ENCODE results near the gene HDGF.

Gene HDGF

DNA sequence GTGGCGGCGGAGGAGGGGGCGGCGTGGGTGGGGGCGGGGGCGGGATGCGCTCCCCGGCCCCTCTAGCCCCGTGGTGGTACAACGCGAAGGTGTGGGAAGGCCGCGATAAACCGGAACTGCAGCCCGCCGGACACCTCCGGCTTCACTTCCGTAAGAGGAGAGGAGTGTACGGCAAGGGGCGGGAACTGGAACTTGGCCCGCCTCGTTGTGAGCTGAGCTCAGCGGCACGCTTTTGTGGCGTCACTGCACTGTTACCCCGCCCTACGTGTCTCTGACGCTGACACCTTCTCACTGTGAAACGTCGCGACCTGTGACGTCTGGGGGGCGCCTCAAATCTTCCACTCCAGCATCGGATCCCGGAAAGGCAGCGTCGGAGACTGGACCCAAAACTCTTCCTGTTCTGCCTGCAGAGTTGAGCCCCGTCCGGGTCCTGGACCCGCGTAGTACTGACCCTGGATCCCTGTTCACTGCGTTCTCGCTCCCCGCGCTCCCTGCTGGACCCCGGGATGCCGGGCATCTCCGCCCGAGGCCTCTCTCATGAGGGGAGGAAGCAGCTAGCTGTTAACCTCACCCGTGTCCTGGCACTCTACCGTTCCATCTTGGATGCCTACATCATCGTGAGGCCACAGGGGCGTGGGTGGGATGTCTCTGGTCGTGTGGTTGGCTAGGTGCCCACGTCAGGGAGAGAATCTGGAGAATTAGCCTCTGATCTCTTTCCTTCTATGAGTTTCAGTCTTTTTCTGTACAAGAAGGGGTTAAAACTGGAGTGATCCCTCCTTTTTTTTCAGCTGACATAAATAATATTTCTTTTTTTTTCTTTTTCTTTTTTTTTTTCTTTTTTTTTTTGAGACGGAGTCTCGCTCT is 22.6 kb downstream of the HDGF start, which contains the start of gene ISG20L2:
ISG20L2 (minus strand) TSS at position 168 of the 864 bp plus-strand sequence. CDS start 1,114 bp downstream, outside the sequence.
- peak; percentile 84 for DNase-seq (ENCODE audit: extremely low spot score, insufficient read length, low read depth)
- FAIRE-seq, result peak; percentile 92

DNA sequence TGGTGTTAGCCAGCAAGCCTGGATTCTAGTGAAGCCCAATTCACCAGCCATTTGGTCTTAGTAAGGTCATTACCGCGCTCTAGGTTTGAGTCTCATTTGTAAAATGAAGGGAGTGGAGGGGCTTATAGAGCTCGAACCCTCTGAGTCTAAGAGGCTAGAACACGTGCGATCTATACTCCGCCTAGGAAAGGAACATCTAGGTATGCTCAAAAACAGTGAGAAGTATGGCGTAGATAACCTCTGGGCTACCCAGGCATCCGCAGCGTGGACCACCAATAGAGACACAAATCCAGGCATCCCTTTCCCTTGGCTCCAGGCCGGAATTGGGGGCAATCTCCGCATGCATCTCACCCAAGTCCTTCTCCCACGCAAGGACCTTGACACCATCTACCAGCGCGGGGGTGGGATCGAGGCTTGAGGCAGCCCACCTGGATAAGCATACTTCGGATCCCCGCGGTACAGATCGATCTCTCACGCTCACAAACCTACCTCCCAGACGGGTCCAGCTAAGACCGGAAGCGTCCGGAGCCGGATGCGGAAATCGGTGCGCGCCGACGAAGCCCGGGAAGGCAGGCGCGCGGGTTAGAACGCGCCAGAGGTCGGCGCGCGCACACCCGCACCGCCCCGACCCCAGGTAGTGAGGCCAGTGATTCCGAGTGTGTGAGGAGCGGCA is 23.4 kb downstream of the HDGF start, which contains the start of gene METTL25B:
METTL25B (plus strand) TSS at position 544 of the 673 bp plus-strand sequence. CDS start 636 bp downstream, outside the sequence.
- DNase-seq (ENCODE audit: extremely low spot score, insufficient read length, low read depth), result peak; percentile 69
- peak; percentile 59 for FAIRE-seq

DNA sequence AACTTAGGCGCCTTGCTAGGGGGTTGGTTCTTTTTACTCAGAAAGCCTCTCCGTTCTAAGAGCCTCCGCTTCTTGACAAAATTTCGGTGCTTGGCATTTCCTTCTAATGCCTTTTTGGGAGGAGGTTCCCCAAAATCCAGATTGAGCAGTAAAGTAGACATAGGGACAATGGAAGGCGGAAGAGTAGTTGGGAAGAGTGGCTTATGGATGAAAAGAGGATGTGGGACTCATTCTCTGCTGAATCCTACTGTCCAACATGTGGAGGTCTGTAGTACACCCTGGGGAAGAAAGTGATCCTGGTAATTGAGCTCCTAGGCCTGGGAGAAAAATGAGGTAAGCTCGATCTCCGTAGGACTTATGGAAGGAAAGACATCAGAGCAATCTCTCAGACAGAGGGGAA is 24.0 kb downstream of the HDGF start:
- FAIRE-seq (no peak), DNase-seq (ENCODE audit: extremely low spot score, insufficient read length, low read depth) (no peak)

DNA sequence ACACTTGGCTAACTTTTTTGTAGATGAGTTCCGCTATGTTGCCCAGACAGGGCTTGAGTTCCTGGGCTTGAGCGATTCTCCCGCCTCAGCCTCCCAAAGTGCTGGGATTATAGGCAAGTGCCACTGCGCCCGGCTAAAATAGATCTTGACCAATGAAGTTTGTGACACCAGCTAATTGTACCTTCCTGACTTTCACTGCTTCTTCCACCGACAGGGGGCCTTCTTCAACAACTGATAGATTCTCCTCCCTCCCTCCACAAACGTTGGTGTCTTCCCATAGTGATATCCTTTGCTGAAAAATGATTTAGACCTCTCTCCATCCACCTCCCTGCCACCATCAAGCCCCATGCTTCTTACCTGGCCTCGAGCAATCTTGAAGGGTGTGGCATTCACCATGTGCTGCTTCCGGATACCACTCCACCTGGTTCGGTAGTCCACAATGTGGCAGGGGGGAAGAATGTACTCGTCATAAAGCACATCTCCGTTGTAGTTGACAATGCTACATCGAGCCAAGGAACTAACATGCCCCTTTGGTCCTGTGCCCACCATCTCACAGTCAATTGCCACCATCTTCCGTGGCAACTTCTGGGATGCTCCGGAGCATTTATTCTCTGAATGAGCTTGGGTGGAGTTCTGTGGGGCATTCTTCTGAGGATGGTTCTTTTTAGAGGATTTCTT is 24.8 kb downstream of the HDGF start:
- FAIRE-seq (peak; percentile 72), DNase-seq (ENCODE audit: extremely low spot score, insufficient read length, low read depth) (no peak)

DNA sequence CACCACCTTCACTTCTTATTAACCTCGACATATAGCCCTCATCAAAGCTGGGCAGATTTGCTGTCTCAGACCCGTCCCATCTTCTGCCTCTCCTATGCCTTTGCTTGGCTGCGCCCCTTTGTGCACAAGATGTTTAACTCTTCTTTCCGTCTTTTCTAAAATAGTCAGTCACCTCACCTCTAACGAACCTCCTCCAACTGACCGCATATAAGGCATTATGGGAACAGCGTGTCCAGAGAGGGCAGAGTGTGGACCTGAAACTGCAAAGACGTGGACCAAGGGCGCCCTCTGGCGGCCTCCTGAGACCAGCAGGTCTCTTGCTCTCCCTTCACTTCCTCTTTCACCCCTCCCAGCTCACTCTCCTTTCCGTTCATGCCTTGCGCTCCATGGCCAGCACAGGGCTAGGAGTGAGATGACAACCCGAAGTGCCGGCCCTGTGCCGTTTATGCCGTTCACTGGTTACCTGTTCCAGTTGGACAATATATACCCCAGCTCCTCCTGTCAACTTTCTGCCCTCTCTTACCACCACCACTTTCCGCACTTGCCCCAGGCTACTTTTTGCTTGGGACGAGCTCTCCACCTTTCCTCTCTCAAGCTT is 25.7 kb downstream of the HDGF start:
- peak; percentile 90 for FAIRE-seq

DNA sequence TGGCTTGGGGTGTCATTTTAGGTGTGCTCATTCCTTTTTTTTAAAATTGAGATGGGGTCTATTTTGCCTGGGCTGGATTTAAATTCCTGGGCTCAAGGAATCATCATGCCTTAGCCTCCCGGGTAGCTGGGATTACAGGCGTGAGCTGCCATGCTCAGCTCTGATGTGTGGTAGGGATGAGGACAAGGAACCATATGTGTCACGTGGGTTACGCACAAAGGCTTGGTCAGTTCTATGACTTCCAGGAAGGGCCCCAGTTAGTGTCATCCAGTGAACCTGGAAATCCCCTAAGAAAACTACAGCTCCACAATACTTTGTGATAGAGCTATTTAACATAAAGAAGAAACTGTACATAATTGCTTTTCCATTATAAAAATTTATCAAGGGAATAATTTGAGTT is 29.9 kb downstream of the HDGF start:
- no peak for DNase-seq (ENCODE audit: extremely low spot score, insufficient read length, low read depth)

More for the DNA sequence above, 25.7 kb downstream of the HDGF start:
- peak; percentile 51 for DNase-seq (ENCODE audit: extremely low spot score, insufficient read length, low read depth)

DNA sequence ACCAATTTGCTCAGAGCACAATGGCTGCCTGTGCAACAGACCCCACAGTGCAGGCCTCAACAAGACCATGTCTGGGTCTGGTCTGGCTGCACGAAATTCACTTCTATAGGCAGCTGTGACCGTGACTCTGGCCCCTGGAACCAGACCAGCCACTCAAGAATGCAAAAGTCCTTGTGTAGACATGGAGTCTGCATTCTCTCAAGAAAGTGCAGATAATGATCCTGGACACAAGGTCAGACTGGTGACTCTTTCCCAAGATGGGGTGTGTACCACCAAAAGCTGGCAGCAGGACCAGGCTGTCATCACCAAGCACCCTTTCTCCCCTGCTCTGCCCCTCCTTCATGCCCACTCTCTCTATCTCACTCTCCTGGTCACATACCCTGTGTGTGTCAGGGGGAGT is 30.3 kb downstream of the HDGF start:
- no peak for FAIRE-seq
- DNase-seq (ENCODE audit: extremely low spot score, insufficient read length, low read depth), result no peak

More for the DNA sequence above, 29.9 kb downstream of the HDGF start:
- no peak for FAIRE-seq

DNA sequence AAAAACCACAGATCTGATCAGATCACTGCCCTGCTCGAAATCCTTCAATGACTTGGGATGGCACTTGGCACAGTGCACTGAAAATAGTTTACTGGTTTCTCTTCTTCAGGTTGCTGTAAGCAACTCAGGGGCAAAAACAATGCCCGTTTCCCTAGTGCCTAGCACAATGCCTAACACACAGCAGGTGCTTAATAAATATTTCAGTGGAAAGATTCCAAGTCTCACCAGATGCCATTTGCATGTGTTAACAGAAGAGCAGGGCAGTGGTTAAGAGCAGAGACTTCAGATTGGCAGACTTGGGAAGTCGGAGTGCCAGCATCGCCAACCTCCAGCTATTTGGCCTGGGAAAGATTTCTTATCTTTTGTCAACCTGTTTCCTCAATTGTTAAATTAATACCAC is 34.1 kb downstream of the HDGF start:
- FAIRE-seq (no peak), DNase-seq (ENCODE audit: extremely low spot score, insufficient read length, low read depth) (no peak)

DNA sequence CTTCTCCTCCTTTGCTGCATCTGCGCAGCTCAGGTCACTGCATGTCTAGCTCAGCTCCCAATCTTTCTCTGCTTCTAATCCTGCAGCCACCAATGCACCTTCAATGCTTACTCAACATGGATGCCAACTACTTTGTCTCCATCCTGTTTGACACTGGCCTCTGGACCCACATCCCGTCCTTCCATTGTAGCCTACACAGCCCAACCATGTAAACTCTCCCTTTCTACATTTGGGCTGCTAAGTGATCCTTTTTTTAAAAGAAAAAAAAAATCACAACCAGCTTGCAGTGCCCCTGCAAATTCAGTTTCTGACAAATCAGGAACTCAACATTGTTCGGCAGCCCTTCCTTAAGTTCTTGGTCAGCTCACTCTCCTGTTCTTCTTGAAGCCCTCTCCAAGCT is 36.6 kb downstream of the HDGF start:
- DNase-seq (ENCODE audit: extremely low spot score, insufficient read length, low read depth), result no peak
- FAIRE-seq, result no peak

DNA sequence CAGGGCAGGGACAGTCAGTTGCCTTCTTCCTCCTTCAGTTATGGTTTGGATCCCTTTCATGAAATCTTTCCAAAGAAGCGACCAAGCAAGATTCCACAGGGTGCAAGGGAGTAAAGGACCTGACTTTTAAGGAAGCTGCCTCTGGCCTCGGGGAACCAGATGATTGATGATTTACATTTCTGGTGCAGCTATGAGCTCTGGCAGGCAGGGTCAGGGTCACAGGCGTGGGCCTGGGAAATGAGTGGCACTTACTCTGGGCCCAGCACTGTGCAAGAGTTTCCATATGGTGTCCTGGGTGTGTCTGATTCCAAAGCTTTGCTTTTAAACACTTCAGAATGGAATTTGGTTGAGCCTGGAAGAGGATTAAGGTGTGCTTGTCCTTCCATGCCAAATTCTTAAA is 38.8 kb downstream of the HDGF start:
- DNase-seq (ENCODE audit: extremely low spot score, insufficient read length, low read depth) (no peak), FAIRE-seq (no peak)

DNA sequence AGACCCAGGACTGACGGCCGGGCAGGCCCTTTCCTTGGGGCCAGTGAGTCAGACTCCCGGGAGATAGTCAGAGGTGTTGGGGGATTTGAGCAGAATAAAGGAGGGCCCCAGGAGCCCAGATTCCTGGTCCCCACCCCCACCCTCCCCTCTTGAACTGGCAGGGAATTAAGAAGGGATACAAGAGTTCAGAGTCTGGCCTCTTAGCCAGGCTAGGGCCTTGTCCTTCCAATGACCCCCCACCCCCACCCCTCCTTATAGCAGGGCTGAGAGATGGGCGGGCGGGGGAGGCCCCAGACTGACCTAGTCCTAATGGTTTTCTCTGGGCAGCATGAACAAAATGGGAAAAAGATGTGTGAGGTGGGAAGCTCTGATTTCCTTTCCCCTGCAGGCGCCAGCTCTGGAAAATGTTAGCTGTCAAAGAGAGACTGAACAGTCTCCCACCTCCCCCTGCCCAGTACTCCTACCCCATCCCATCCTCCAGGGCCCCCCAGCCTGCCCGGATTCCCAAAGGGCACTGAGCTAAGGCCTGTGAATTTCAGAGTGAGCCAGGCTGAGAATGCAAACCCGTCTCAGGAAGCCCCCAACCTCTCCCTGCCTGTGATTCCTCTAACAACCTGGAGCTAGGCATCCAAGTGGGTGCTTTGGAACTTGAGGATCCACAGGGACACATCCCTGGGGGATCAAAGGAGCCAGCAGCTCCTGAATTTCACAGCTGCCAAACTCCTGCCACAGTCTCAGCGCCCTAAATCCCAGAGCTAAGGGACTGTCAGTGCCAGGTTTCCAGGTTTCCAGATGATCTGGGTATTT is 40.3 kb downstream of the HDGF start:
- DNase-seq (ENCODE audit: extremely low spot score, insufficient read length, low read depth) (no peak), FAIRE-seq (no peak)

DNA sequence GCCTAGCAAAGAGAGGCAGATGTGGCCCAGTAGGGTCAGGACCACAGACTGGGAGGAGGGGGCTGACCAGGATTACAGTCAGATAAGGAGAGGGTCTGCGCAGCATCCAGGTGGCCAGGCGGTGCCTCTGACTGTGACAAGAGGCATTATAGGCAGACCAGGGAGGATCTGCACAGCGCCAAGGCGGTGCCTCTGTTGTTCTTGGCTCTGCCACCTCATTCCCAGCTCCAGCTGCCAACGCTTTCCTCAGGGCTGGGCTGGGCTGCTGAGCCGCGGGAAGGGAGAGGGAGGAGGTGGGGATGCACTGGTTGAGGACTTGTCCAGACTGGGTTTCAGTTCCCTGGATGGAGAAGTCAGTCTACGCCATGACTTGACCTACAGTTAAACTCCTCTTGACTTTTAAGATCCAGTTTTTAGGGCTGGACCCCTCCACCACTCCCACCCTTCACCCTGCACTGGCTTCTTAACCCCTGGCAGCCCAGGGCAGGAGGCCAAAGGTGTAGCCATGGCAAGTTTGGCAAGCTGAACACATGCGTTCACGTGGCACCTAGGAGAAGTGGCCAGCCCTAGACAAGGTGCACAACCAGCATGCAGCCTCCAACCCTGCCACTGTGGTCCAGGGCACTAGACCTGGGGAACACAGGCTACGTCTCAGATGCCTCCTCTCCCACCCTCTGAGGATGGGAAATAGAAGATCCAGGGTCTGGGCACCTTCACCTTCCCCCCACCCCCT is 41.6 kb downstream of the HDGF start:
- DNase-seq (ENCODE audit: extremely low spot score, insufficient read length, low read depth), result no peak
- FAIRE-seq, result no peak

DNA sequence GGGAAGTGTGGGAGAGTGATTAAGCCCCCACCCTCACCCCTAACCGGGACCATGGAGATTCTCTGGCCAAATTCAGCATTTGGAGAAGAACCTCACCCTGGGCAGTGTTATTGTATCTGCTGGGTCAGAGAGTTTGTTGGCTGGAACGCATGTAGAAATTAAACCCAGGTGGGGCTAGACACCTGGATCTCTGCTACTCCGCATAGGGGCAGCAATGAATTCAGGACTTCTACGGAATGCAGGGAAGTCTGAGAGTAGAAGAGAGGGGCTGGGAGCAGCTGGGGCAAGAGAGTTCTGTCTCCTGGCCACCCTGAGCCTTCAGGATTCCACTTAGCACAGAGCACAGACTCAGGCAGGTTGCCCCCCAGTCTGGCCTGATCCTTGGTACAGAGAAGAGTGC is 42.4 kb downstream of the HDGF start:
- DNase-seq (ENCODE audit: extremely low spot score, insufficient read length, low read depth) (no peak), FAIRE-seq (no peak)

DNA sequence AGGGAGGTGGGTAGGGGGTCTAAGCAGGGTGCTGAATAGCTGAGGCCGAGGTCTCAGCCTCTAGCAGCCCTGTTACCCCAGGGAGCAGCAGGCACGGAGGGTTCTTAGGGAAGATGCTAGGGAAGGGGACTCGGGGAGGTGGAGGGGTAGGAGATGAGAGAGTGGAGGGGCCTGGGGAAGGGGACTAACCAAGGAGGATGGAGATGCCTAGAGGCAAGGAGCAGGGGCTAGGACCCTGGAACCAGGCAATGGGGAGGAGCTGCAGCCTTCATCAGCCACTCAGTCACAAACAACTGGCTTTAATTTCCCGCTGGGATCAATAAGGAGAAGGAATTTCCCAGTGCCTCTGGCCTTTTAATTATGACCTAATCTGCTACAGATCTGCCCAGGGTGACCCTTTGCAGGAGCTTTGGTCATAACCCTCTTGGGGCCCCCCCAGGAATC is 43.2 kb downstream of the HDGF start:
- no peak for FAIRE-seq
- DNase-seq (ENCODE audit: extremely low spot score, insufficient read length, low read depth), result no peak

DNA sequence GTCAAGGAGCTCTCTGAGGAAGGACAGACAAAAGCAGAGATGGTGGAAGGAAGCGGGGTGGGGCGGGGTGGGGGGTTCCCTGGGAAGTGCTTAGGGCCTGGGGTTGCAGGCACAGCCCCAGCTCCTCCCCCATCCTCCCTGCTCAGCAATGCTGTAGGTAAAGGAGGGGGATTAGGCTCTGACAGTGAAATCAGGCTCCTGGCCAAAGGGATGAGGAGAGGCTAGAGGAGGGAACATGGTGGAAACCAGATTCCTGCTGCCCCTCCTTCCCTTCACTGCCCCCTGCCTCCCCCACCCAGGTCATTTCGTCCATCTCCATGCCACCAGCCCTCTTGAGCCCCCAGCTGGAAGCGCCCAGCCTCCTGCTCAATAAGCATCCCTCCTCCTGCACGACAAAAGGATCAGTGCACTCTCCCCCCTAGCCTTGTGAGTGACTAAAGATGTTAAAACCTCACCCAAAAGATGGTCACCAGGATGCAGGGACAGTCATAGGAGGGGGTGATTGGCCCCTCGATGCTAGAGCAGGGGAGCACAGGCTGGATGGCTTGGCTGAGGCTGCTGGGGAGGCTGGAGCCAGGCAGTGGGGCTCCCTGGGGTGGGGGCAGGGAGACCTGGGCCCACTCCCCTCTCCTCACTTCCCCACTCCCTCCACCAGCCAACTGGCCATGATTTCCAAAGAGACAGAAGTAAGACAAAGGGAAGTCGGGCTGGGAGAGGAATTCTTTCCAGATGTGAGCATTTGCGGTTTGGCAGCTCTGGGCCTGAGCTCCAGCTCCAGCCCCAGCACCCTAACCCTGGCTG is 43.9 kb downstream of the HDGF start:
- FAIRE-seq, result no peak
- no peak for DNase-seq (ENCODE audit: extremely low spot score, insufficient read length, low read depth)

DNA sequence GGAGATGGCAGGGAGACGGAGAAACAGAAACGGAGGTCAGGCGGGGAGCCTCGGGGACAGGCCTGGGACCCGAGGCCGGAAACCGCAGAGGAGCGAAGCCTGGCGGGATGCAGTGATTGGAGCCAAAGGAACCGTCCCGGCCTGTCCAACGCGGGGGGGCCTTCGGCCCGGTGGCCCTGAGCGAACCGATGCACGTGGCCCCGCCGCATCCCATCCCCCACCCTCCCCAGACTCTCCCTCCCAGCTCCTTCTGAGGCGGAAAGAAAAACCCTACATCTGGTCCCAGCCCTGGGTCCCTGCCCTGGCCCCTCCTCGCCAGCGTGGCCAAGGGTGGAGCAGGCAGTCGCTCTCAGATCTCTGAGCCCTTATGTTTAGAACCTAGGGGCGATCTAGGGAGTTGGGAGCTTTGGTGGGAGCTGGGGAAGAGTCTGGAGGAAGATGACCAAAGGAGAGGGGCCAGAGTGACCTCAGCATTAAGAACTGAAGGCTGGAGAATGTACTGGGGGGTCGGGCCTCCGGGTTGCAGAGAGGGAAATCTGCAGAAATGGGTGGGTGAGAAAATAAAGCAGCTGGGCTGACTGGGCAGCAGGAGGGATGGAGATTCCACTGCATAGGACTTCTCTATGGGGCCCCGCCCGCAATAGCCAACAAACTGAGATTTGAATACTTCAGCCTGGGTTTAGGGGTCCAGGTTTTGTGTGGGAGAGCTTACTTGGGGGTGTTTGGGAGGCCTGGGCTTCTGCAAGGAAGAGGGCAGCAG is 44.6 kb downstream of the HDGF start:
- no peak for FAIRE-seq

DNA sequence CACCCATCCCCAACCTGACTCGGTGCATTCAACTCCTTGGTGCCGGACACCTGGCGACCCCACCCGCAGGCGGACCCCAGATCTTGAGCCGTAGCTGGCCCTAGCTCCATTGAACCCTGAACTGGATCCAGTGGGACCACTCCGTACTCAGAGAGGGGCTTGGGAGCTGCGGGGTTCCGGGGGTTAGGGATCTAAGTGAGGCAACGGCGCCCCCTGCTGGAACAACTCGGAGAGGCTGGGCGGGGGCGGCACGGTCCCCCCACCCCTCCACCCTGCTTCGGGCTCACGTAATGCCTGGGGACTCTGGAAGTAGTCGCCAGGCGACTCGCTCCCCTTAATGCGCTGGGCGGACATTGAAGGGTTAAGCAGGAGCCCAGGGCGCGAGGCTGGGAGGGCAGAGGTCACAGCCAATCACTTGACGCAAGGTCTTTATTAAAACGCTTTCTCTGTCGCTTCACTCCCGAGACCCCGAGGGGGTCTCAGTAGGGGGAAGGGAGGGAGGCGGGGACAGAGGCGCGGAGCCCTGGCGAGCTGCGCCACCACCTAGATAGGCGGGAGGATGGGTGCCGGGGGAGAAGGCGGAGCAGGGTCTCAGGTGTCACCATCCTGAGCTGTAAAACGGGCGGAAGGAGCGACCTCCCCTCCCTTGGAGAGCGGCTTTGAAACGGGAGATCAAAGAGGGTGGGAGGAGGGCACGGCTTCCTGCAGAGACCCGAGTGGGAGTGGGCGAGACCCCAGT is 45.4 kb downstream of the HDGF start:
- no peak for DNase-seq (ENCODE audit: extremely low spot score, insufficient read length, low read depth)

More for the DNA sequence above, 44.6 kb downstream of the HDGF start:
- DNase-seq (ENCODE audit: extremely low spot score, insufficient read length, low read depth), result no peak

More for the DNA sequence above, 45.4 kb downstream of the HDGF start:
- FAIRE-seq, result no peak
